WERI-Rb-1 (cell line): ENCODE data around the gene MRO.

ENCODE experiments used
- DNase-seq: peaks from one replicate; pipeline ENCODE4 v3.0.0-alpha.2; 2020
- H3K27ac ChIP-seq: fragments of 250-450 bp; sonication (Bioruptor Pico); 2 replicates; pipeline ENCODE4 v1.5.1; 2020; ENCODE audit warnings: mild to moderate bottlenecking, moderate library complexity
- H3K27me3 ChIP-seq: fragments of 250-450 bp; sonication (Bioruptor Pico); 2 replicates; pipeline ENCODE4 v1.5.1; 2021; ENCODE audit warnings: mild to moderate bottlenecking, low read depth, moderate library complexity; ENCODE audit not compliant: insufficient read depth, severe bottlenecking
- H3K36me3 ChIP-seq: fragments of 250-450 bp; sonication (Bioruptor Pico); 2 replicates; pipeline ENCODE4 v1.5.1; 2020; ENCODE audit warnings: mild to moderate bottlenecking, moderate library complexity
- H3K4me3 ChIP-seq: 2 replicates; pipeline ENCODE4 v1.5.1; 2011; ENCODE audit warnings: low read depth, mild to moderate bottlenecking, control low read depth, low read length
- H3K9me3 ChIP-seq: fragments of 250-450 bp; sonication (Bioruptor Pico); 2 replicates; pipeline ENCODE4 v1.5.1; 2021; ENCODE audit warnings: mild to moderate bottlenecking, moderate library complexity; ENCODE audit not compliant: severe bottlenecking
- CTCF ChIP-seq: IDR thresholded peaks from 2 replicates; pipeline ENCODE4 v1.5.1; 2011; ENCODE audit warnings: low read depth, mild to moderate bottlenecking, control low read depth, inconsistent platforms, low read length

The MRO gene

GRCh38 chr18:50830544-50830943 lies 10.7 kb upstream of the MRO start:
- H3K36me3 ChIP-seq, result no peaks in the 10 kb centered on the region
- no peaks in the 10 kb centered on the region for H3K9me3 ChIP-seq
- H3K4me3 ChIP-seq, result no peak overlapping the region
- DNase-seq, result no peak
- H3K27ac ChIP-seq, result no peak overlapping the region
- no peaks in the 10 kb centered on the region for H3K27me3 ChIP-seq
- TF ChIP-seq CTCF, result no peak

- no peaks in the 10 kb centered on the region for H3K27me3 ChIP-seq
- DNase-seq, result no peak
- no peak overlapping the region for H3K4me3 ChIP-seq
- TF ChIP-seq CTCF, result no peak
- H3K27ac ChIP-seq, result no peak overlapping the region
- H3K9me3 ChIP-seq, result no peaks in the 10 kb centered on the region
- no peaks in the 10 kb centered on the region for H3K36me3 ChIP-seq
Measured at GRCh38 chr18:50829644-50830043, 9.8 kb upstream of the MRO start.

- H3K4me3 ChIP-seq, result no peak overlapping the region
- H3K27ac ChIP-seq, result no peak overlapping the region
- no peak for DNase-seq
- H3K9me3 ChIP-seq, result no peaks in the 10 kb centered on the region
- TF ChIP-seq CTCF, result no peak
- H3K27me3 ChIP-seq, result no peaks in the 10 kb centered on the region
- H3K36me3 ChIP-seq, result no peaks in the 10 kb centered on the region
Measured at GRCh38 chr18:50826027-50826426, 6.2 kb upstream of the MRO start.

- Histone ChIP-seq H3K27me3 (no peaks in the 10 kb centered on the region), H3K36me3 (no peaks in the 10 kb centered on the region), H3K27ac (no peak overlapping the region), H3K4me3 (no peak overlapping the region), H3K9me3 (no peaks in the 10 kb centered on the region)
- DNase-seq, result no peak
- TF ChIP-seq CTCF, result no peak
Measured at GRCh38 chr18:50825621-50826020, 5.8 kb upstream of the MRO start.

- DNase-seq, result no peak
- H3K4me3 ChIP-seq, result no peak overlapping the region
- H3K9me3 ChIP-seq, result no peaks in the 10 kb centered on the region
- no peak for TF ChIP-seq CTCF
- H3K36me3 ChIP-seq, result no peaks in the 10 kb centered on the region
- no peak overlapping the region for H3K27ac ChIP-seq
- H3K27me3 ChIP-seq, result no peaks in the 10 kb centered on the region
Measured at GRCh38 chr18:50822756-50823155, 2.9 kb upstream of the MRO start.

GRCh38 chr18:50820901-50821520 lies 1.2 kb upstream of the MRO start:
- H3K4me3 ChIP-seq, result no peak overlapping the region
- DNase-seq, result no peak
- no peaks in the 10 kb centered on the region for H3K36me3 ChIP-seq
- H3K27me3 ChIP-seq, result no peaks in the 10 kb centered on the region
- no peak for TF ChIP-seq CTCF
- no peaks in the 10 kb centered on the region for H3K9me3 ChIP-seq
- H3K27ac ChIP-seq, result no peak overlapping the region
